OCI-LY7 (cell line): ENCODE data around the gene AIMP1. TPM values are rescaled to one million over a fixed set of nuclear protein-coding genes. Genes with fewer than 3 reads are reported as not detected.

Experiments used
- BruUV-seq: library from RNA; stranded (reverse); fragments of 400-500 nt; replicated peaks from 2 replicates; lab custom pipeline; 2021; lab: Mats Ljungman, UMichigan
- CTCF ChIA-PET: fragments of 300-600 bp; sonication (Branson Sonifier 250); formaldehyde crosslinking; loops from one replicate; lab custom pipeline; 2022; ENCODE audit warnings: antibody characterized with exemption; ENCODE audit not compliant: unreplicated experiment; lab: Charles Lee
- POLR2A ChIA-PET: fragments of 300-600 bp; sonication (Branson Sonifier 250); formaldehyde crosslinking; loops from one replicate; lab custom pipeline; 2022; ENCODE audit warnings: antibody characterized with exemption; lab: Charles Lee
- DNase-seq: peaks from one replicate; pipeline ENCODE4 v3.0.0-alpha.2; 2015; ENCODE audit warnings: low spot score
- H2AFZ ChIP-seq: fragments of 200-600 bp; sonication (generic), shearing (Covaris generic); 2 replicates; pipeline ENCODE4 v1.6.1; 2014; ENCODE audit warnings: mild to moderate bottlenecking, antibody characterized with exemption, low read length, moderate library complexity
- H3K27ac ChIP-seq: fragments of 200-600 bp; sonication (generic); 2 replicates; pipeline ENCODE4 v1.5.1; 2014; ENCODE audit warnings: mixed run types, low read depth, mild to moderate bottlenecking, moderate library complexity, low read length, inconsistent platforms; ENCODE audit not compliant: poor library complexity, severe bottlenecking
- H3K36me3 ChIP-seq: fragments of 200-600 bp; sonication (generic); 2 replicates; pipeline ENCODE4 v1.6.1; 2014; ENCODE audit warnings: mild to moderate bottlenecking, antibody characterized with exemption, low read length, moderate library complexity, mixed read lengths; ENCODE audit not compliant: insufficient read depth
- H3K4me1 ChIP-seq: fragments of 200-600 bp; sonication (generic); 2 replicates; pipeline ENCODE4 v1.5.1; 2014; ENCODE audit warnings: mild to moderate bottlenecking, low read length; ENCODE audit not compliant: insufficient read depth, poor library complexity, severe bottlenecking
- H3K4me2 ChIP-seq: fragments of 200-600 bp; sonication (generic); 2 replicates; pipeline ENCODE4 v1.6.1; 2014; ENCODE audit warnings: mild to moderate bottlenecking, low read length
- H3K4me3 ChIP-seq: fragments of 200-600 bp; sonication (generic); 2 replicates; pipeline ENCODE4 v1.5.1; 2014; ENCODE audit warnings: mild to moderate bottlenecking, low read depth, low read length; ENCODE audit not compliant: poor library complexity, severe bottlenecking
- H3K79me2 ChIP-seq: fragments of 200-600 bp; sonication (generic); 2 replicates; pipeline ENCODE4 v1.6.1; 2016; ENCODE audit warnings: low read depth, mild to moderate bottlenecking, low read length, moderate library complexity, mixed read lengths; ENCODE audit not compliant: insufficient read depth
- H3K9me2 ChIP-seq: fragments of 200-600 bp; sonication (generic); 2 replicates; pipeline ENCODE4 v1.6.1; 2016; ENCODE audit warnings: mild to moderate bottlenecking, low read length, mixed read lengths; ENCODE audit not compliant: insufficient read depth
- H3K9me3 ChIP-seq: fragments of 200-600 bp; sonication (generic); 2 replicates; pipeline ENCODE4 v1.6.1; 2014; ENCODE audit warnings: mild to moderate bottlenecking, mixed run types, low read length, mixed read lengths
- H4K20me1 ChIP-seq: fragments of 200-600 bp; sonication (generic); 2 replicates; pipeline ENCODE4 v1.6.1; 2014; ENCODE audit warnings: mild to moderate bottlenecking, antibody characterized with exemption, low read length, moderate library complexity, mixed read lengths; ENCODE audit not compliant: insufficient read depth
- CTCF ChIP-seq: fragments of 200-600 bp; sonication (generic); conservative IDR thresholded peaks from 2 replicates; pipeline ENCODE4 v1.5.1; 2014; ENCODE audit warnings: mild to moderate bottlenecking, antibody characterized with exemption, low read length, moderate library complexity, mixed read lengths
- EZH2phosphoT487 ChIP-seq: fragments of 200-600 bp; sonication (generic); IDR thresholded peaks from 2 replicates; pipeline ENCODE4 v1.6.1; 2018; ENCODE audit warnings: low read depth, borderline replicate concordance, mild to moderate bottlenecking, mixed run types, antibody characterized with exemption, low read length, moderate library complexity, mixed read lengths
- intact Hi-C: fragments of 100-400 bp; cut with micrococcal nuclease; formaldehyde crosslinking; loops from one replicate; pipeline ENCODE4 v1.10.0; 2022; ENCODE audit not compliant: unreplicated experiment
- total RNA-seq, 2 experiments: library from RNA; depleted of rRNA in 1 of 2; stranded (reverse); fragments of >200 nt in 1 of 2; shearing (Covaris generic) in 1 of 2; gene quantifications; 2 replicates each; pipeline ENCODE4 v1.2.3, GENCODE V29; 2014 to 2022

AIMP1 gene
- total RNA-seq, 2 experiments from 2014 or later: 17.4 to 51.7 TPM

DNA sequence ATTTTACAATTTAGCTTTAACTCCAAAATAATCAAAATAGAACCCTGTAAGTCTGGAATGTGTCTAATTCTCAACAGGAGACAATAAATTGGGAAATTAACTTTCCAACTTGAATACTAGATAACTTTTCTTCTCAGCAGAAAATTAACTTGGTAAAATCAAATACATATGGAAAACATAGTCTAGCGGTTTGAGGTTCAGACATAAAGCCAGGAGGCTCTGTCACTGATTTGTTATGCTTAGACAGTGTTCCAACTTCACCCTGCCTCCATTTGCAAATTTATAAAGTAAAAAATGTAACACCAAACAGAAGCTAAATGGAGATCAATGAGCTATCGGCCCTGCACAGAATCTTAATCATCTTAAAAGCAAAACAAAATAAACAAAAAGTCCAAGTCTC is 46.6 kb upstream of the AIMP1 start:
- DNase-seq: no peak
- TF ChIP-seq CTCF (no peak), EZH2phosphoT487 (no peak)
- no peaks in the 10 kb centered on the region for H3K4me1 ChIP-seq
- H3K9me3 ChIP-seq: no peaks in the 10 kb centered on the region
- no TSS peak for BruUV-seq
- no peaks in the 10 kb centered on the region for H4K20me1 ChIP-seq
- intact Hi-C loops: loop anchor here (10.0 kb wide), 1 partner anchor 625 kb away; no protein-coding TSS in a partner anchor
- no peaks in the 10 kb centered on the region for H3K79me2 ChIP-seq
- no peaks in the 10 kb centered on the region for H3K9me2 ChIP-seq
- H3K36me3 ChIP-seq: no peaks in the 10 kb centered on the region
- H2AFZ ChIP-seq: no peak overlapping the region
- CTCF ChIA-PET: no interaction called here
- no peak overlapping the region for H3K27ac ChIP-seq
- POLR2A ChIA-PET: interaction anchor here (1.0 kb wide), 1 partner anchor 9 kb away, joined by 4 read pairs; no protein-coding TSS in a partner anchor
- H3K4me2 ChIP-seq: no peak overlapping the region
- H3K4me3 ChIP-seq: no peak overlapping the region

- Histone ChIP-seq H3K4me2 (no peak overlapping the region), H4K20me1 (no peaks in the 10 kb centered on the region), H2AFZ (no peak overlapping the region), H3K9me3 (no peaks in the 10 kb centered on the region), H3K4me3 (no peak overlapping the region), H3K79me2 (no peaks in the 10 kb centered on the region), H3K27ac (no peak overlapping the region), H3K36me3 (no peaks in the 10 kb centered on the region), H3K9me2 (no peaks in the 10 kb centered on the region), H3K4me1 (no peaks in the 10 kb centered on the region)
- DNase-seq: no peak
- BruUV-seq: no TSS peak
- intact Hi-C loops: no loop called here
- POLR2A ChIA-PET: no interaction called here
- CTCF ChIA-PET: no interaction called here
- no peak for TF ChIP-seq CTCF
- no peak for TF ChIP-seq EZH2phosphoT487
Observed at GRCh38 chr4:106270736-106271135, 45.6 kb upstream of the AIMP1 start.

- BruUV-seq: no TSS peak
- no peak for DNase-seq
- ChIA-PET POLR2A (no interaction called here), CTCF (no interaction called here)
- no peak overlapping the region for H3K4me2 ChIP-seq
- H3K4me1 ChIP-seq: no peaks in the 10 kb centered on the region
- H4K20me1 ChIP-seq: no peaks in the 10 kb centered on the region
- no peaks in the 10 kb centered on the region for H3K36me3 ChIP-seq
- TF ChIP-seq EZH2phosphoT487 (no peak), CTCF (no peak)
- H3K27ac ChIP-seq: no peak overlapping the region
- no peak overlapping the region for H2AFZ ChIP-seq
- no peaks in the 10 kb centered on the region for H3K79me2 ChIP-seq
- no peak overlapping the region for H3K4me3 ChIP-seq
- no peaks in the 10 kb centered on the region for H3K9me3 ChIP-seq
- H3K9me2 ChIP-seq: no peaks in the 10 kb centered on the region
- intact Hi-C loops: no loop called here
Observed at GRCh38 chr4:106273831-106274230, 42.5 kb upstream of the AIMP1 start.
